Suppressor macrophage (primary cell): ENCODE data around the gene ZNF367.

Experiments used
- DNase-seq, 4 experiments: peaks; one replicate each; pipeline ENCODE4 v3.0.0-alpha.2; 2020 to 2022
- total RNA-seq, 17 experiments: gene quantifications; one replicate each; lab custom pipeline; 2026; ENCODE audit warnings: mixed read lengths in 6 of 17, inconsistent platforms in 3 of 17; lab: John Stamatoyannopoulos, UW

Gene ZNF367
- total RNA-seq = 2.8 to 44.5 (median 12.1) reads per million in 17 experiments

GRCh38 chr9:96418083-96418919 lies at the start of gene ZNF367:
Gene ZNF367, minus strand, starts transcription at chr9:96418370. Its CDS starts 338 bp downstream, at chr9:96418032.
- peak; percentile 97 to 98 (median 98) for DNase-seq

- DNase-seq = no peak
These were observed 49.6 kb upstream of the ZNF367 start for GRCh38 chr9:96467784-96468183.

- DNase-seq = no peak
These were observed 46.3 kb upstream of the ZNF367 start for GRCh38 chr9:96464426-96464825.

- DNase-seq = no peak
These were observed 44.4 kb upstream of the ZNF367 start for GRCh38 chr9:96462541-96462940.

GRCh38 chr9:96461336-96461735 lies 43.2 kb upstream of the ZNF367 start:
- no peak for DNase-seq

GRCh38 chr9:96460882-96461281 lies 42.7 kb upstream of the ZNF367 start:
- DNase-seq = no peak

- no peak for DNase-seq
These were observed 42.3 kb upstream of the ZNF367 start for GRCh38 chr9:96460470-96460869.

GRCh38 chr9:96459268-96460007 lies 41.3 kb upstream of the ZNF367 start:
- DNase-seq = no peak

- no peak for DNase-seq
These were observed 40.1 kb upstream of the ZNF367 start for GRCh38 chr9:96458226-96458625.

GRCh38 chr9:96457266-96457665 lies 39.1 kb upstream of the ZNF367 start:
- peak; percentile 13 to 51 (median 34) for DNase-seq

- DNase-seq = peak in 1 of 4 experiments; percentile 8
These were observed 35.5 kb upstream of the ZNF367 start for GRCh38 chr9:96453625-96454024.

- peak in 3 of 4 experiments; percentile 14 to 27 (median 20) for DNase-seq
These were observed 32.7 kb upstream of the ZNF367 start for GRCh38 chr9:96450613-96451528.

- peak; percentile 97 to 99 (median 98) for DNase-seq
These were observed 31.9 kb upstream of the ZNF367 start, which contains the start of gene HABP4 for GRCh38 chr9:96449845-96450612. Gene HABP4, plus strand, starts transcription at chr9:96450169. Its CDS starts 111 bp downstream, at chr9:96450280.

GRCh38 chr9:96449523-96449844 lies 31.3 kb upstream of the ZNF367 start:
- no peak for DNase-seq

- DNase-seq = no peak
These were observed 30.5 kb upstream of the ZNF367 start for GRCh38 chr9:96448546-96449170.

GRCh38 chr9:96447406-96447805 lies 29.2 kb upstream of the ZNF367 start:
- DNase-seq = no peak

- DNase-seq = peak in 3 of 4 experiments; percentile 10 to 48 (median 10)
These were observed 24.3 kb upstream of the ZNF367 start for GRCh38 chr9:96442491-96442890.

GRCh38 chr9:96441798-96442445 lies 23.8 kb upstream of the ZNF367 start:
- peak; percentile 72 to 84 (median 74) for DNase-seq

- DNase-seq = no peak
These were observed 22.6 kb upstream of the ZNF367 start for GRCh38 chr9:96440671-96441199.

GRCh38 chr9:96437454-96437853 lies 19.3 kb upstream of the ZNF367 start:
- DNase-seq = no peak
